ENCODE data around the gene CPN2.
A peak's percentile ranks its signal among the peaks of the same experiment; 100 is the strongest.

Gene CPN2

DNA sequence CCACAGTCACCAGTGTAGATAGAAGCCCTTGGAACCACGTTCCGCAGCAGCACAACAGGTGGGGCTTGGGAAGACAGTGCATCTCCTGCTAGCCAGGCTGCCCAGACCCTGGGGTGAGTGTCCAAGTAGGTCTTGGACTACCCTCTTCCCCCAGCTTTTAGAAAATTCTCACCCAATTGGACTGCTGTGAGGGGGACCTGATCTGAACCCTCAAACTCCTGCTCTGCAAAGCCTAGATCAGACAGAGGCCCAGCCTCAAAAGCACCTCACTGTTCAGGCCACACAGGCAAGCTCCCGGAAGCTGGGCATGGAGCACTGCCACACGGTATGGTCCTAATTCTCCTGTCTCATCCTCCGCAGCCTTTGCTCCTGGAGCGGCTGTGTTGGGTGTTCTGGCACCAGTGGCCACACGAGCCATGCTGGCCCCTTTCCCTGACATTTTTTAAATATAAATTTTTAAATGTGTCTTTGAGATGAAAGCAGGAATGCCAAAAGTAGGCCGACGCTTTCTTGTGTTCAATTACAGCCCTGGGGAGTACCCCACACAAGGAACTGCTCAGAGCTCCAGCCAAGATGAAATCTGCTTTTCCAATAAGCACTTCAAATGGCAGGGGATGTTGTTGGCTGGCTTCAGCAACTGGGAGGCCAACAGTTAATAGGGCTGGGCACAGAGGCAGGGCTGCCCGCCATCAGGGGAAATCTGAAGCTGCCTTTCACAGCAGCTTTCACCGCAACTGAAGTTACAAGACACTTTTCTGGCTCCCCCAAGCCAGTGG, 40.9 kb downstream of the CPN2 start:
- Mint-ChIP-seq H3K36me3 (no peaks in the 10 kb centered on the region), H3K27me3 (peaks cover 2% of the 10 kb centered on the region), H3K27ac (no peak overlapping the region), H3K4me3 (no peak overlapping the region), H3K4me1 (ENCODE audit: low read depth) (peaks cover 36% of the 10 kb centered on the region), H3K9me3 (ENCODE audit: low read depth) (no peaks in the 10 kb centered on the region)

DNA sequence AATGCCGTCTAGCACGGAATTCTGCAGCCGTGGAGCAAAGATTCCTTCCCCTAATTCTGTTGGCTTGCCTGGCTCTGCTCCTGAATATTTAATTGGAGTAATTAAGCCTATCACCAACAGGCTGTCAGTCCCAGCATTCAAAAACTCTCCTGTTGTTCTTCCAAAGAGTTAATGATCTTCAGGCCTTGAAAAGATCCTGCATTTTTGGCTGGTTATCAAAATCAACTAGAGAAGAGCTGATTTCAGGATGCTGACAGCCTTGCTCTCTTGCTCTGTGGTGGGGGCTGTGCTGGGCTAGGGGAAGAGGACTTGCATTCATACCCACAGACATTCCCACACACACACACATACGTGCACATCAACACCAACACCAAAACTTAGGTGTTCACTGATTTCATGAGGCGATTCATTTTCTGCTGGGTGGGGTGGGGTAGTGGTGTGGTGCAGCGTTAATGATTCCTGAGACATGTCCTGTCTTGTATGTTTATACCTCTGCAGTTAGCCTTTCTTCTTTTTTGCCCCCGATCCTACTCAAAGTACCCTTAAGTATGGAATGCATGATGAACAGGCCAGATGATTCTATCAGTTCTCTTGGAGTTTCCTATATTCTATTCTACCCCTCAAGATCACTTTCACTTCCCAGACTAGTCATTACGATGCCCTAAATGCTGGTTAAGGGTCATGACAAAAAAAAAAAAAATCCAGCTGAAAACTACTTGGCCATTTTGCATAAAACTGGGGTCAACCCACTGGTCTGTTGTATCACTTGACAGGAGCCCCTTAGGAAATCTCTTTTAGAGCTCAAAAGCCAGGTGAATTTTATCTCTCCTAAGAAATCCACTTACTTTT, 42.3 kb downstream of the CPN2 start:
- Mint-ChIP-seq H3K4me1 (ENCODE audit: low read depth) (peaks cover 36% of the 10 kb centered on the region), H3K27ac (no peak overlapping the region), H3K36me3 (no peaks in the 10 kb centered on the region), H3K27me3 (peaks cover 2% of the 10 kb centered on the region), H3K4me3 (no peak overlapping the region), H3K9me3 (ENCODE audit: low read depth) (no peaks in the 10 kb centered on the region)

- H3K4me1 Mint-ChIP-seq (ENCODE audit: low read depth), result peaks cover 36% of the 10 kb centered on the region
- no peaks in the 10 kb centered on the region for H3K36me3 Mint-ChIP-seq
- H3K27ac Mint-ChIP-seq, result no peak overlapping the region
- no peaks in the 10 kb centered on the region for H3K9me3 Mint-ChIP-seq (ENCODE audit: low read depth)
- H3K27me3 Mint-ChIP-seq, result peaks cover 2% of the 10 kb centered on the region
- no peak overlapping the region for H3K4me3 Mint-ChIP-seq
Observed at GRCh38 chr3:194307849-194308248, 43.3 kb downstream of the CPN2 start.

- Mint-ChIP-seq H3K27ac (peak overlapping the region; percentile 52), H3K9me3 (ENCODE audit: low read depth) (no peaks in the 10 kb centered on the region), H3K4me3 (peak overlapping the region; percentile 69), H3K36me3 (no peaks in the 10 kb centered on the region), H3K27me3 (peaks cover 2% of the 10 kb centered on the region), H3K4me1 (ENCODE audit: low read depth) (peaks cover 36% of the 10 kb centered on the region)
Observed at GRCh38 chr3:194306771-194307640, 44.1 kb downstream of the CPN2 start.

DNA sequence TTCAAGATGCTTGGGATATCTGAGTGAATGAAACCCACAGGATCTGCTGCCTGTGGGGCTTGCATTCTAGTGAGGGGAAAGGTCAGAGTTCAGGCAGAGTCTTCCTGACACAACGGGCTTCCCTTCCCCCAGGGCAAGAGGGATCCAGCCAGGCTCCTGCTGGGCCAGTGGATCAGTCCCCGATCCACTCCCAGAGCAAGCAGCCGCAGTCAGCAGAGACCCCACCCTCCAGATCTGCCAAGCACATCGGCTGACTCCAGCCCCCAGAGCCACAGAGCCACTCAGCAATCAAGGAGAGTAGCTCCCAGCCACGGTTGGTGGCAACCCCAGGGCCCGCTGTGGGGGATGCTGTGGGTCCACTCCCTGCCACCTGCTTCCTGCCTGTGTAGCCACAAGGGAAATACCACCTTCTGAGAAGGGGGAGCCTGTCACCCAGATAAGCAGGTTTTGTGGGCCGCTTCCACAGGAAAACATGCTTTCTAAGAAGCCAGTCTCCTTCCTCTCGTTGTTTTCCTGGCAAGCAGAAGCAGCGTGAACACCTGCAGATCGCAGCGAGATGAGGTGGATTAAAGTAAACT, 44.9 kb downstream of the CPN2 start:
- Mint-ChIP-seq H3K27ac (peak overlapping the region; percentile 52), H3K4me1 (ENCODE audit: low read depth) (peaks cover 36% of the 10 kb centered on the region), H3K36me3 (no peaks in the 10 kb centered on the region), H3K27me3 (peaks cover 2% of the 10 kb centered on the region), H3K4me3 (peak overlapping the region; percentile 69), H3K9me3 (ENCODE audit: low read depth) (no peaks in the 10 kb centered on the region)

- H3K36me3 Mint-ChIP-seq, result no peaks in the 10 kb centered on the region
- H3K4me1 Mint-ChIP-seq (ENCODE audit: low read depth), result peaks cover 40% of the 10 kb centered on the region
- H3K9me3 Mint-ChIP-seq (ENCODE audit: low read depth), result no peaks in the 10 kb centered on the region
- no peak overlapping the region for H3K27ac Mint-ChIP-seq
- peaks cover 2% of the 10 kb centered on the region for H3K27me3 Mint-ChIP-seq
- no peak overlapping the region for H3K4me3 Mint-ChIP-seq
Observed at GRCh38 chr3:194305356-194306108, 45.6 kb downstream of the CPN2 start.

GRCh38 chr3:194304186-194304917, 46.8 kb downstream of the CPN2 start:
- Mint-ChIP-seq H3K4me3 (no peak overlapping the region), H3K27me3 (peaks cover 2% of the 10 kb centered on the region), H3K4me1 (ENCODE audit: low read depth) (peaks cover 47% of the 10 kb centered on the region)

DNA sequence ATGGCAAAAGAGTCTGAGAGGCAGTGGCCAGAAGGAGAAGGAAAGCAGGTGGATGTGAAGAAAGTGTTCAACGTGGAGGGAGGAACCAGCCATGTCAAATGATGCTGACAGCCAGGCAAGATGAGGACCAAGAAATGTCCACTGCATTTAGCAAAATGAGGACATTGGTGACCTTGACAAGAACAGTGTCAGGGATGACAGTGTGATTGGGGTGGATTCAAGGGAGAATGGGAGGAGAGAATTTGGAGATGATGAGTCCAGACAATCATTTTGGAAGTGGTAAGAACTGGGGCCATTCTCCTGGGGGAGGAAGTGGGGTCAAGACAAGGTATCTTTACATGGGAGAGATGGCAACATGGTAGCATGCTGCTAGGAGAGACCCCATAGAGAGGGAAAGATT, 47.4 kb downstream of the CPN2 start:
- no peaks in the 10 kb centered on the region for H3K36me3 Mint-ChIP-seq
- H3K9me3 Mint-ChIP-seq (ENCODE audit: low read depth), result no peaks in the 10 kb centered on the region
- H3K27ac Mint-ChIP-seq, result no peak overlapping the region
- H3K4me1 Mint-ChIP-seq (ENCODE audit: low read depth), result peaks cover 42% of the 10 kb centered on the region
- H3K4me3 Mint-ChIP-seq, result no peak overlapping the region
- H3K27me3 Mint-ChIP-seq, result no peaks in the 10 kb centered on the region

More at GRCh38 chr3:194304186-194304917, 46.8 kb downstream of the CPN2 start:
- Mint-ChIP-seq H3K27ac (no peak overlapping the region), H3K36me3 (no peaks in the 10 kb centered on the region), H3K9me3 (ENCODE audit: low read depth) (no peaks in the 10 kb centered on the region)

DNA sequence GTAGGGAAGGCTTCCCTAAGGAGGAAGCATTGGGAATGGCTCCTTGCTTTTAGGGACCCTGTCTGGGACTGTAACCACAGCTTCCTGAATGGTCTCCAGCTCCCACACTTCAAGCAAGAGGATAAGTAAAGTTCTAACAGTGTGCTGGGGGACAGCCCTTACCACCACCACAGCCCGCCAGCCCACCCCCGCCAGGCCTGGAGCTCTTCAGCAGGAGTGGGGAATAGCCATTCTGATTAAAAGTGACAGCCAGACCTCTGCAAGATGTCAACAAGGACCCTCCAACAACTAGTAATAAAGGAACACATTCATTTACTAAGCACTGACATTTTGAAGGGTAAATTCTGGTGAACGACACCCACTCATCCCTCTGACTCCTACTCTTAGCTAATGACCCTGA, 49.4 kb downstream of the CPN2 start:
- Mint-ChIP-seq H3K27ac (no peak overlapping the region), H3K4me3 (no peak overlapping the region), H3K9me3 (ENCODE audit: low read depth) (no peaks in the 10 kb centered on the region), H3K27me3 (no peaks in the 10 kb centered on the region), H3K36me3 (no peaks in the 10 kb centered on the region), H3K4me1 (ENCODE audit: low read depth) (peaks cover 26% of the 10 kb centered on the region)

- Mint-ChIP-seq H3K27me3 (no peaks in the 10 kb centered on the region), H3K4me1 (ENCODE audit: low read depth) (peaks cover 18% of the 10 kb centered on the region), H3K4me3 (no peak overlapping the region), H3K36me3 (no peaks in the 10 kb centered on the region), H3K27ac (no peak overlapping the region), H3K9me3 (ENCODE audit: low read depth) (no peaks in the 10 kb centered on the region)
Observed at GRCh38 chr3:194300936-194301335, 50.2 kb downstream of the CPN2 start.

DNA sequence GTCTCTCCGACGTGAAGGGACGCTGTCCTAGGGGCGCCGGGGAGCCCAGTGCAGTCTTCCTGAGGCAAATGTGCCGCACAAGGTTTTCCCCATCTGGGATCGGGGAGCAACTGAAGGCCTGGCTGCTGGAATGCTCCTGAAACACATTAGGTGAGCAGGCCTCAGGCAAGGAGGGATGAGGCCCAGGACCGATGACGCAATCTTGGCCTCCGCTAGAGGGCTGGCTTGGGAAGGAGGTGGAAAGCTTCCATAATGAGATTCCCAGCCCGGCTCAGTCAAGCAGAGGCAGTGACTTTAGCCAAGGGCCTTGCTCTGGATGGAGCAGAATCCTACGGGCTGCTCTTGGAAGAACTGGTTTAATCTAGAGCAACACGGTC, 50.8 kb downstream of the CPN2 start:
- Mint-ChIP-seq H3K4me3 (no peak overlapping the region), H3K36me3 (no peaks in the 10 kb centered on the region), H3K4me1 (ENCODE audit: low read depth) (peaks cover 14% of the 10 kb centered on the region), H3K9me3 (ENCODE audit: low read depth) (no peaks in the 10 kb centered on the region), H3K27me3 (no peaks in the 10 kb centered on the region), H3K27ac (no peak overlapping the region)

DNA sequence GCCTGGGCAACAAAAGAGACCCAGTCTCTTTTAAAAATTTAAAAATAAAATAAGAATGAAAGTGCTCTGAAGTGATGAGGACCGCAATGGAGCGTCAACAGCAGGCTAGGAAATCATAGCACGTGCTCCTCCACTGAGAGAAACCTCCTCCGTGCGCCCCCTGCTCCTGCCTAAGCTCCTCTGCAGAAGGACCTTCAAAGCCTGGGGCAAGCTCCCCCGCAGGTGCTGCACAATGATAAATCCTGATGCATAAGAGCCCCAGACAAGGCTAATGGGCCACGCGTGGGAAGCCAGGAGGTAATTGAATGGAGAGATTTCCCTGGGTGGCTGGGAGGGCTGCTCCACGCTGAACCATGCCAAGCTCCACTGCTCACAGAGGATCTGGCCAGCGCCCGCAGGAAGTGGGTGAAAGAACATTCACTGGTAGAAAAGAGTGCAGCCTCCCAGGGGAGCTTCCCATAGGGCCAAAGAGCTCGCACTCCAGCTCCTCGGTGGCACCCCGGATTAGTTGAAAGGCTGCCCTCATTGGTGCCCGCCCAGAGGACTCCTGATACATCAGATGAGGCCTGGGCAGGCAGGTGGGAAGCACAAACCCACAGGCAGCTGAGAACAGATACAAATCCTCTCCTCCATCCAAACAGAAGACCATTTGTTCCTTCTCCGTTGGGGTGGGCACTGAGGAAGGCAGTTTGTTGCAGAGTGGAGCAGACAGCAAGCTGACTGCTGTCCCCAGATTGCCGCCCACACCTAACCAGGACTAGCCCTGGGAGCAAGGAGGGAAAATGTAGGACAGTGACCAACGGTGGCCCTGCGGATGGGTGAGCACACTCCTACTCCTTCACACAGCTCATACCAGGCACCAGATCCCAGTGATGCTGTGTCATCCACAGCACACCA, 52.5 kb downstream of the CPN2 start:
- Mint-ChIP-seq H3K4me3 (no peak overlapping the region), H3K36me3 (no peaks in the 10 kb centered on the region), H3K27me3 (peaks cover 6% of the 10 kb centered on the region), H3K4me1 (ENCODE audit: low read depth) (peaks cover 11% of the 10 kb centered on the region), H3K9me3 (ENCODE audit: low read depth) (no peaks in the 10 kb centered on the region), H3K27ac (no peak overlapping the region)

Data from activated naive CD8-positive, alpha-beta T cell (primary cell).